Osteocyte (in vitro differentiated cells): ENCODE results near the gene PAMR1. TPM values are rescaled to one million over a fixed set of nuclear protein-coding genes. Genes with fewer than 3 reads are reported as not detected.

ENCODE experiments used
- DNase-seq: peaks from one replicate; pipeline ENCODE4 v3.0.0; 2021; ENCODE audit warnings: mixed read lengths; ENCODE audit not compliant: unreplicated experiment; ENCODE audit errors: extremely low spot score
- H3K27ac Mint-ChIP-seq: one replicate; pipeline ENCODE4 v1.8.0; 2021; ENCODE audit warnings: mild to moderate bottlenecking, mixed read lengths; ENCODE audit not compliant: unreplicated experiment
- H3K27me3 Mint-ChIP-seq: one replicate; pipeline ENCODE4 v1.8.0; 2021; ENCODE audit warnings: mixed read lengths; ENCODE audit not compliant: unreplicated experiment
- H3K36me3 Mint-ChIP-seq: one replicate; pipeline ENCODE4 v1.8.0; 2021; ENCODE audit warnings: mixed read lengths; ENCODE audit not compliant: unreplicated experiment
- H3K4me1 Mint-ChIP-seq: one replicate; pipeline ENCODE4 v1.8.0; 2021; ENCODE audit warnings: mixed read lengths; ENCODE audit not compliant: unreplicated experiment
- H3K4me3 Mint-ChIP-seq: one replicate; pipeline ENCODE4 v1.8.0; 2021; ENCODE audit warnings: mild to moderate bottlenecking, moderate library complexity, mixed read lengths; ENCODE audit not compliant: unreplicated experiment
- H3K9me3 Mint-ChIP-seq: one replicate; pipeline ENCODE4 v1.8.0; 2021; ENCODE audit warnings: mixed read lengths; ENCODE audit not compliant: unreplicated experiment
- total RNA-seq: library from RNA; stranded (reverse); gene quantifications from 2 replicates; pipeline ENCODE4 v1.2.1, GENCODE V29; 2021
- TF ChIP-seq, protein P1 (sequence below): fragments of 200-600 bp; sonication (generic); IDR thresholded peaks from 2 replicates; pipeline ENCODE4 v1.5.0; 2021; ENCODE audit warnings: antibody characterized with exemption, mild to moderate bottlenecking, moderate library complexity

Gene PAMR1
- total RNA-seq, 1 donor from 2014 or later, result 4.4 TPM

DNA sequence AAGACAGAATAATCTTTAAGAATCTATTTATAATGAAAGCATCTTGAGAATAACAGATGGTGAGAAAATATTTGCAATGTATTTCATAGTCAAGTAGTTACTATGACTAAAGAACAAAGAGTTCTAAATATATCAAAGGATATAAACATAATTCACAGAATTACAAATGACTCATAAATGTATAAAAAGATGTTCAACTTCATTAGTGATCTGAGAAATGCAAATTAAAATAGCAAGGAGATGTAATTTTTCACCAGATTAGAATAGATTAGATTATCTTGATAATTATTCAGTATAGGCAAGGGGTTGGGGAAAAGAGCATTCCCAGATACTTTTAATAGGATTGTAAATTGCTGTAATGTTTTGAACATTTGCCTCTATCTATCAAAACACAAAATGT is 30.1 kb upstream of the PAMR1 start:
- no peak for DNase-seq
- Mint-ChIP-seq H3K9me3 (no peaks in the 10 kb centered on the region), H3K36me3 (no peaks in the 10 kb centered on the region), H3K27ac (no peak overlapping the region), H3K27me3 (no peaks in the 10 kb centered on the region), H3K4me1 (peaks cover 26% of the 10 kb centered on the region), H3K4me3 (no peak overlapping the region)
- TF ChIP-seq, protein P1, sequence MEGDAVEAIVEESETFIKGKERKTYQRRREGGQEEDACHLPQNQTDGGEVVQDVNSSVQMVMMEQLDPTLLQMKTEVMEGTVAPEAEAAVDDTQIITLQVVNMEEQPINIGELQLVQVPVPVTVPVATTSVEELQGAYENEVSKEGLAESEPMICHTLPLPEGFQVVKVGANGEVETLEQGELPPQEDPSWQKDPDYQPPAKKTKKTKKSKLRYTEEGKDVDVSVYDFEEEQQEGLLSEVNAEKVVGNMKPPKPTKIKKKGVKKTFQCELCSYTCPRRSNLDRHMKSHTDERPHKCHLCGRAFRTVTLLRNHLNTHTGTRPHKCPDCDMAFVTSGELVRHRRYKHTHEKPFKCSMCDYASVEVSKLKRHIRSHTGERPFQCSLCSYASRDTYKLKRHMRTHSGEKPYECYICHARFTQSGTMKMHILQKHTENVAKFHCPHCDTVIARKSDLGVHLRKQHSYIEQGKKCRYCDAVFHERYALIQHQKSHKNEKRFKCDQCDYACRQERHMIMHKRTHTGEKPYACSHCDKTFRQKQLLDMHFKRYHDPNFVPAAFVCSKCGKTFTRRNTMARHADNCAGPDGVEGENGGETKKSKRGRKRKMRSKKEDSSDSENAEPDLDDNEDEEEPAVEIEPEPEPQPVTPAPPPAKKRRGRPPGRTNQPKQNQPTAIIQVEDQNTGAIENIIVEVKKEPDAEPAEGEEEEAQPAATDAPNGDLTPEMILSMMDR, result no peak

DNA sequence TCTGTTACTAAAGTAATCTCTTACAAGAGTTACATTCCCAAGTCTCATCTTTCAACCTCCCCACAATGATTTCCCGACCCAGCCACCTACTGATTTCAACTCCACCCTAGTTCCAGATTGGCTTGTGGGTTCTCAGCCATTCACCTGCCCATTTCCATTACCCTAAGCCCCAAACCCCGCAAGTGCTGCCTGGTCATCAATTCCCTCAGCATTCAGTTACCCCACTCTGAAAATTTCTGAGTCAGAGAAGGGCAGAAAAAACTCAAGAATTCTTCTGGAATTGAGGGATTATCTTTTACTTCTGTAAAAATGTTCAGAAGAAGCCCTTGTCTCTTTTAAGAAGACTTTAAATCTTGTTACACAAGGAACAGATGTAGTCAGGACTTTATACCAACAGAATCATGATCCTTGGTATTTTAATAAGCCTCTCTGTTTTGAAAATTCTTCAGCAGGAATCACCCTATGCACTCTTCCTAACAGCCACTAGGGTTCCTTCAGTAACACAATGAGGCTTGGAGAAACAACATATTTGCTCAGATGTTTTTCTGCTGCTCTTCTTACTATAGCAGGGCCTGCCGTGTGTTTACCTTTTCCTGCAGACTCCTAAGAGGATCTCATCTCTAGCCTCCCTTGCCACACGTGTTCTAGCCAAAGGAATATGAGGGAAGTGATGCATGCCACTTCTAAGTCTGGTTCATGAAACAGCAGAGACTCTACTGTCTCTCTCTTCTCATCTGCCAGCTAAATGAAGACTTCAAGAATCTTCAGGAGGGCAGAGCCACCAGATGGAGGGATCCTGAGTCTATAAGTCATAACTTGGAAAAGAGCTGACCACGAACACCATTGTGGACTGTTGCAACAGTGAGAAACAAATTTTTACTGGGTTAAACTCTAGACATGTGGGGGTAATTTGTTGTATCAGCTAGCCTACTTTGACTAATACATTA is 29.3 kb upstream of the PAMR1 start:
- Mint-ChIP-seq H3K27ac (peak overlapping the region; percentile 28), H3K27me3 (no peaks in the 10 kb centered on the region), H3K4me1 (peaks cover 33% of the 10 kb centered on the region), H3K36me3 (no peaks in the 10 kb centered on the region), H3K4me3 (no peak overlapping the region), H3K9me3 (no peaks in the 10 kb centered on the region)
- TF ChIP-seq, protein P1, result peak; percentile 42
- DNase-seq, result no peak

DNA sequence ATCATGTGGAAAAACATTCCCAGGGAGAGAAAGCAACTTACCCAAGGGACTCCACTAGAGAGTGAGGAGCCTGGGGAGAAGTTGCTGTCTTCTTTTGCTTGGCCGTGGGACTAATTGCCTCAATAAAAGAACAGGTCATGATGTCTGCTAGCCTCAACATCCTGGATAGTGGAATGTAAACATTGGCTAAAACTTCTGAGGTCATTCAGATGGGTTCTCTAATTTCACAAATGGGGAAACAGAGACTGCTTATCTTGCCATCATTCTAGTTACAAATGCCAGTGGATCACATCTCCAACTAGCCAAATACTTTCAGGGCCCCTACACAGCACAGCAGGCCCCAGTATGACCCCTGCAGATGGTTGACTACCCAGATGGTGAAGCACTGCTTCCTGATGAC is 28.4 kb upstream of the PAMR1 start:
- Mint-ChIP-seq H3K27me3 (no peaks in the 10 kb centered on the region), H3K4me1 (peaks cover 42% of the 10 kb centered on the region), H3K4me3 (no peak overlapping the region), H3K27ac (peak overlapping the region; percentile 28), H3K36me3 (no peaks in the 10 kb centered on the region), H3K9me3 (no peaks in the 10 kb centered on the region)
- TF ChIP-seq, protein P1, result no peak
- DNase-seq, result no peak

DNA sequence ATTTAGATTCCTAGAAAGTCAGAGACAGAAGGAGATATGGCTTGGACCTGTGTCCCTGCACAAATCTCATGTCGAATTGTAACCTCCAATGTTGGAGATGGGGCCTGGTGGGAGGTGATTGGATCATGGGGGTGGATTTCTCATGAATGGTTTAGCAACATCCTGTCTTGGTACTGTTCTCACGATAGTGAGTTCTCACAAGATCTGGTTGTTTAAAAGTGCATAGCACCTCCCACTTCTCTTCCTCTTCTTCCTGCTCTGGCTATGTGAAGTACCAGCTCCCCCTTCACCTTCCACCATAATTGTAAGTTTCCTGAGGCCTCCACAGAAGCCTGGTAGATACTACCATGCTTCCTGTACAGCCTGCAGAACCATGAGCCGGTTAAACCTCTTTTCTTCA is 27.6 kb upstream of the PAMR1 start:
- no peak overlapping the region for H3K27ac Mint-ChIP-seq
- DNase-seq, result no peak
- no peak overlapping the region for H3K4me3 Mint-ChIP-seq

DNA sequence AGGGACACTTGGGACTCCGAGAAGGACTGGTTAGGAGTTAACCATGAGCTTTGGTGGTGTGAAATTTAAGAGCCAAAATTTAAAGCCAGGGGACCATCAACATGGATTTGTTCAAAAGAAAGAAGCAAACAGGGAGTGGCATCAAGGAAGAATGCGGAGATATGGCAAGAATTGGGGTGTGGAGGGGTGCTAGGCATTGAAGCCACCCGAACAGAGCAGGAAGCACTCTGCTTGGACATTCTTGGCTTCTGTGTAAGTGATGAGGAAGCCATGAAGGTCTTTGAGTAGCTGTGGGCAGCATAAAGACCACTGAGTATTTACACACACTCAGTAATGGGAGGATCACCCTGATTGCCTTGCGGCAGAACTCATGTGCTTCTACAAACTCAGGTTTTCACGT is 27.2 kb upstream of the PAMR1 start:
- Mint-ChIP-seq H3K9me3 (no peaks in the 10 kb centered on the region), H3K36me3 (no peaks in the 10 kb centered on the region), H3K4me1 (peaks cover 39% of the 10 kb centered on the region), H3K27ac (no peak overlapping the region), H3K27me3 (no peaks in the 10 kb centered on the region), H3K4me3 (no peak overlapping the region)
- TF ChIP-seq, protein P1, result no peak
- no peak for DNase-seq

More for the DNA sequence above, 27.6 kb upstream of the PAMR1 start:
- Mint-ChIP-seq H3K4me1 (peaks cover 39% of the 10 kb centered on the region), H3K27me3 (no peaks in the 10 kb centered on the region), H3K36me3 (no peaks in the 10 kb centered on the region), H3K9me3 (no peaks in the 10 kb centered on the region)
- TF ChIP-seq, protein P1, result no peak
